Adrenal gland (tissue), 12 donors: Measurements from ENCODE around the gene EFCAB8. TPM values are rescaled to one million over a fixed set of nuclear protein-coding genes. Genes with fewer than 3 reads are reported as not detected.

ENCODE experiments used
- DNase-seq, 7 donors: peaks; one replicate each; pipeline ENCODE4 v3.0.0-alpha.2; 2019 to 2020
- H3K27ac ChIP-seq, 5 donors: fragments of 200-600 bp; sonication (generic) in 4 of 5; 1 replicate in 3 of 5; 2 replicates in 2 of 5; pipeline versions ENCODE4 v1.5.1 to v1.8.0; 2016 to 2020; ENCODE audit warnings: mild to moderate bottlenecking in 1 of 5
- H3K27me3 ChIP-seq: fragments of 200-600 bp; 2 replicates; pipeline ENCODE4 v1.8.0; 2021
- H3K36me3 ChIP-seq, 2 donors: fragments of 200-600 bp; replicated peaks in 1 of 2; 1 replicate in 1 of 2; 2 replicates in 1 of 2; pipeline versions ENCODE4 v1.5.1 to v1.8.0; 2018 to 2022
- H3K4me1 ChIP-seq, 2 donors: fragments of 200-600 bp; replicated peaks in 1 of 2; 1 replicate in 1 of 2; 2 replicates in 1 of 2; pipeline versions ENCODE4 v1.5.1 to v1.8.0; 2018 to 2021
- H3K4me3 ChIP-seq, 4 donors: fragments of 200-600 bp; sonication (generic) in 3 of 4; one replicate each; pipeline ENCODE4 v1.5.1; 2016 to 2018
- H3K9me3 ChIP-seq, 3 donors: fragments of 200-600 bp; sonication (generic) in 1 of 3; replicated peaks in 1 of 3; 1 replicate in 2 of 3; 2 replicates in 1 of 3; pipeline versions ENCODE4 v1.5.1 to v1.8.0; 2016 to 2021
- CTCF ChIP-seq, 6 experiments: fragments of 450-650 bp in 4 of 6; fragments of 200-600 bp in 2 of 6; sonication (generic) in 1 of 6; IDR thresholded peaks; 1 replicate in 5 of 6; 2 replicates in 1 of 6; pipeline versions ENCODE4 v1.5.1 to v1.8.0; 2016 to 2021; ENCODE audit warnings: antibody characterized with exemption in 6 of 6, mild to moderate bottlenecking in 2 of 6, moderate library complexity in 1 of 6
- POLR2A ChIP-seq, 2 donors: fragments of 450-650 bp; IDR thresholded peaks; one replicate each; pipeline ENCODE4 v1.6.1; 2017; ENCODE audit warnings: antibody characterized with exemption in 2 of 2, mild to moderate bottlenecking in 2 of 2, moderate library complexity in 1 of 2
- WGBS, 4 donors: extraction: QIAGEN DNeasy Blood & Tissue Kit in 2 of 4; methylation state at CpG; one replicate each; pipeline versions ENCODE4 v1.1.5 to v1.1.7; 2013 to 2017; 5-methylcytosine and 5-hydroxymethylcytosine counted together
- intact Hi-C, 2 donors: fragments of 100-400 bp; cut with DNase I; formaldehyde crosslinking; loops; one replicate each; pipeline versions ENCODE4 v1.14.1 to v1.15.0; 2022 to 2023
- polyA plus RNA-seq, 3 donors: library from polyadenylated mRNA; stranded (reverse); fragments of 200-250 nt in 2 of 3; fragments of 350-450 nt in 1 of 3; fragmentation: Illumina TruSeq in 1 of 3; extraction: RNeasy Lipid Tissue Mini Kit (QIAGEN cat#74804) in 1 of 3; gene quantifications; one replicate each; pipeline ENCODE4 v1.2.3, GENCODE V29; 2013 to 2014
- total RNA-seq, 9 donors: library from RNA; depleted of rRNA in 4 of 9; stranded (reverse); fragments of >200 nt in 4 of 9; fragments of 120-200 nt in 1 of 9; fragmentation: NEBNext Ultra II Directional in 1 of 9; extraction: Animal tissue kit (Norgen Biotek cat#: 25700) in 1 of 9; gene quantifications; one replicate each; pipeline versions ENCODE4 v1.1.0 to v1.2.4, GENCODE V29; 2013 to 2023
- donor health status: healthy with polysubstance abuse.
- donor health status: Bipolar disorder and iron deficiency.
- donor health status: DM: yes; HTN: yes; CAD: no.
- donor health status: DM: no; HTN: no; CAD: no.
- donor health status: DM: no; HTN: no; CAD: no.
- donor health status: DM: yes; HTN: yes; CAD: no.

The EFCAB8 gene
- total and polyA plus RNA-seq, 12 donors, result 0.03 to 0.40 (median 0.06) TPM; not detected in 8

DNA sequence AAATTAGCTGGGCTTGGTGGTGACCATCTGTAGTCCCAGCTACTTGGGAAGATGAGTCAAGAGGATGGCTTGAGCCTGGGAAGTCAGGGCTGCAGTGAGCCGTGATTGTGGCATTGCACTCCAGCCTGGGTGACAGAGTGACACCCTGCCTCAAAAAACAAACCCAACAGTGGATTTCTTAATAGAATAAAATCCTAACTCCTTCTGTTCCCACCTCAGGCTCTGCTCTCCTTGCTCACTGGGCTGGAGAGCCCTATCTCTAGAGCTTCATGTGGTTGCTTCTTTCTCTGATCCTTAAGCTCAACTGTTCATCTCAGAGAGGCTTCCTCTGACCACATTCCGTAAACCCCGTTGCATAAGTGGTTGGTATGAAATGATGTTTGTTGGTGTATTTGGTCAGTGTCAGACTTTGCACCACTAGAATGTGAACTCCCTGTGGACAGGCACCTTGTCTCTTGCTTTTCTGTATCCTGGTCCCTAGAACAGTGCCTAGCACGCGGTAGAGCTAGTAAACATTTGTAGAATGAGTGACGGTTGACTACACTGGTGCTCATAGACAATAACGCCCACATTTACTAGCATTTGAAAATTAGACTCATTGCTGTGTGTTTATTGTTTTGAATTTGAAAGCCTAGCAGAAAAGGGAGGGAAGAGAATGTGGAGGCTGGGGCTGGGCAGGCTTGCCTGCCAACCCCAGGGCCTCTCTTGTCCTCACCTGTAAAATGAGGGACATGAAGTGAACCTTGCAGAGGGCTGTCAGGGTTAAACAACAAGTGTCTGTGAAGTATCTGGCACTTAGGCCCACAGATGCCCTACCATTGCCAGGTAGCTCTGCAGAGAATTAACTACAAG lies 34.8 kb upstream of the EFCAB8 start:
- no peak overlapping the region for H3K4me3 ChIP-seq
- intact Hi-C loops, result no loop called here
- H3K4me1 ChIP-seq, result peaks cover 7 to 47% of the 10 kb centered on the region in 2 donors
- H3K27ac ChIP-seq, result peak overlapping the region in 2 of 5 donors; percentile 38 to 88
- TF ChIP-seq POLR2A (IDR thresholded peaks at IDR 0.05), result no peak
- TF ChIP-seq CTCF (IDR thresholded peaks at IDR 0.05), result no peak
- DNase-seq, result no peak
- H3K36me3 ChIP-seq, result peaks cover 0 to 27% of the 10 kb centered on the region in 2 donors
- H3K27me3 ChIP-seq, result no peaks in the 10 kb centered on the region
- WGBS, 4 donors, result 84 to 89% (median 87%) methylated on average over 7 of the region's 7 CpGs
- no peaks in the 10 kb centered on the region for H3K9me3 ChIP-seq

- TF ChIP-seq POLR2A (IDR thresholded peaks at IDR 0.05) (no peak), CTCF (IDR thresholded peaks at IDR 0.05) (no peak)
- Histone ChIP-seq H3K4me1 (peaks cover 12 to 31% of the 10 kb centered on the region in 2 donors), H3K4me3 (no peak overlapping the region), H3K27me3 (no peaks in the 10 kb centered on the region), H3K36me3 (peaks cover 0 to 27% of the 10 kb centered on the region in 2 donors), H3K27ac (peak overlapping the region in 1 of 5 donors; percentile 42), H3K9me3 (no peaks in the 10 kb centered on the region)
- intact Hi-C loops, result no loop called here
- DNase-seq, result no peak
- WGBS, 4 donors, result 90 to 95% (median 92%) methylated on average over 4 of the region's 4 CpGs
Measured at GRCh38 chr20:32828029-32828680, 30.6 kb upstream of the EFCAB8 start.

DNA sequence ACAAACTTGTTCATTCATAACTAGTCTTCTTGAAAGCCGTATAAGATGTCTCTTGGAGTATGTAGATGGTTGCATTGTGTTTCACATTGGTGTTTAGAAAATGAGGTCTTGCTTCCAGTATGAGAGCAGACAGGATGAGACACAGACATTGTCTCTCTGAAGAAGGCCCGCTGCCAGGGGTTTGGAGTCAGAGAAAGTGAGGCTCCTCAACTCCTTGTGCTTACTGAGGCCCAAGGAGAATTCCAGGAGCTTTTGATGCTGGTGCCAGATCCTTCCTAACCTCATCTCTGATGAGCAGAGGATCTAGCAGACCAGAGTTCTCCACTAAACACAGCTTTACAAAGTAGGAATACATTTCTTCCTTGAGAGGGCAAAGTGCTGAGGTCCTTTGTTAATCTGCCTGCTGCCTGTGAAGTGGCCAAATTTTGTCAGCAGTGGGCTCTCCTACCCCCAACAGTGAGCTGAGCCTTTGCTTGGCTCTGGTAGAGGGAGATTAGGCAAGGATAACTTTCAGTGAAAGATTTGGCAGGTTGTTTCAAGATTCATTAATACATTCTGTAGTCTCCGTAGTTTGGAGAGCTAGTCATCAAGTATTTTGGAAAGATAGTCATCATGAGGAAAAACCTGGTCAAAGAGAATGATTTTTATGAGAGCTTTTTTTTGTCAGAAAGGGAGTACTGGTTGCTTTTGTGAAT lies 29.3 kb upstream of the EFCAB8 start:
- Histone ChIP-seq H3K27me3 (no peaks in the 10 kb centered on the region), H3K27ac (peak overlapping the region in 3 of 5 donors; percentile 39 to 60 (median 44)), H3K36me3 (peaks cover 0 to 35% of the 10 kb centered on the region in 2 donors), H3K4me1 (peaks cover 12 to 22% of the 10 kb centered on the region in 2 donors), H3K9me3 (no peaks in the 10 kb centered on the region), H3K4me3 (no peak overlapping the region)
- intact Hi-C loops, result no loop called here
- no peak for DNase-seq
- 75 to 82% (median 81%) methylated on average over 3 of the region's 3 CpGs for WGBS, 4 donors
- TF ChIP-seq CTCF (IDR thresholded peaks at IDR 0.05), result no peak
- no peak for TF ChIP-seq POLR2A (IDR thresholded peaks at IDR 0.05)

GRCh38 chr20:32830437-32830836 lies 28.3 kb upstream of the EFCAB8 start:
- TF ChIP-seq POLR2A (IDR thresholded peaks at IDR 0.05) (no peak), CTCF (IDR thresholded peaks at IDR 0.05) (no peak)
- peak overlapping the region in 3 of 5 donors; percentile 39 to 60 (median 44) for H3K27ac ChIP-seq

More at GRCh38 chr20:32830437-32830836, 28.3 kb upstream of the EFCAB8 start:
- no peak overlapping the region for H3K4me3 ChIP-seq
- peak; percentile 38 to 72 (median 60) for DNase-seq
- H3K36me3 ChIP-seq, result peaks cover 0 to 42% of the 10 kb centered on the region in 2 donors
- intact Hi-C loops, result no loop called here
- H3K4me1 ChIP-seq, result peaks cover 12 to 22% of the 10 kb centered on the region in 2 donors
- H3K27me3 ChIP-seq, result no peaks in the 10 kb centered on the region
- H3K9me3 ChIP-seq, result no peaks in the 10 kb centered on the region
- 72 to 85% (median 77%) methylated on average over 3 of the region's 3 CpGs for WGBS, 4 donors
